K562 (cell line): Measurements from ENCODE around the gene KCTD15. TPM values are rescaled to one million over a fixed set of nuclear protein-coding genes. Genes with fewer than 3 reads are reported as not detected.

Source experiments
- ATAC-seq: fragments of 200-7000 bp; cut with Tn5 transposase; 3 replicates; pipeline ENCODE4 v1.9.1; 2020; ENCODE audit warnings: moderate library complexity
- BruUV-seq: library from RNA; stranded (reverse); fragments of 400-500 nt; replicated peaks from 2 replicates; lab custom pipeline; 2021; lab: Mats Ljungman, UMichigan
- CTCF ChIA-PET: fragments of 300-600 bp; formaldehyde crosslinking; extraction: SDS; loops from one replicate; lab custom pipeline; 2021; ENCODE audit warnings: low intra/inter-chr PET ratio; lab: Yijun Ruan, JAX
- POLR2A ChIA-PET: fragments of 300-600, 350-650 bp; sonication (Branson Sonifier 250); formaldehyde crosslinking; extraction: SDS; loops from one replicate; lab custom pipeline; 2021; ENCODE audit warnings: antibody characterized with exemption, inconsistent platforms; lab: Yijun Ruan, JAX
- DNase-seq, 4 experiments: peaks; one replicate each; pipeline versions ENCODE4 v3.0.0 to v3.0.0-alpha.2; 2011 to 2018; ENCODE audit warnings: low spot score in 3 of 4, mixed read lengths in 3 of 4; ENCODE audit errors: extremely low read depth in 1 of 4
- FAIRE-seq: peaks from 2 replicates; lab custom pipeline; 2011; peaks lifted over from hg19 to GRCh38; lab: Jason Lieb, UNC
- H2AFZ ChIP-seq: 2 replicates; pipeline ENCODE4 v1.6.0; 2011; ENCODE audit warnings: low read depth, low read length, control low read depth, inconsistent platforms
- H3K27ac ChIP-seq: fragments of 200-600 bp; 3 replicates; pipeline ENCODE4 v1.8.0; 2011; ENCODE audit warnings: low read depth, mild to moderate bottlenecking, control low read depth, inconsistent platforms, low read length, moderate library complexity, mixed read lengths; ENCODE audit errors: extremely low read depth
- H3K27me3 ChIP-seq, 2 experiments: fragments of 300-600 bp in 1 of 2; 2 replicates in 1 of 2; 3 replicates in 1 of 2; pipeline versions ENCODE4 v1.6.0 to v1.8.0; 2011; ENCODE audit warnings: inconsistent platforms in 2 of 2, low read length in 2 of 2, mild to moderate bottlenecking in 1 of 2, mixed read lengths in 1 of 2, moderate library complexity in 1 of 2; ENCODE audit not compliant: control insufficient read depth in 2 of 2, insufficient read depth in 2 of 2
- H3K36me3 ChIP-seq: fragments of 300-600 bp; 3 replicates; pipeline ENCODE4 v1.8.0; 2011; ENCODE audit warnings: mild to moderate bottlenecking, low read length, inconsistent platforms; ENCODE audit not compliant: control insufficient read depth, insufficient read depth
- H3K4me1 ChIP-seq, 2 experiments: fragments of 200-600 bp in 1 of 2; replicated peaks in 1 of 2; 2 replicates in 1 of 2; 3 replicates in 1 of 2; pipeline versions ENCODE4 v1.5.1 to v1.8.0; 2011; ENCODE audit warnings: inconsistent platforms in 2 of 2, low read length in 2 of 2, mild to moderate bottlenecking in 1 of 2, mixed read lengths in 1 of 2, moderate library complexity in 1 of 2; ENCODE audit not compliant: control insufficient read depth in 2 of 2, insufficient read depth in 2 of 2
- H3K4me2 ChIP-seq: 2 replicates; pipeline ENCODE4 v1.6.1; 2011; ENCODE audit warnings: low read length, control low read depth, inconsistent platforms, mixed read lengths; ENCODE audit not compliant: insufficient read depth
- H3K4me3 ChIP-seq: fragments of 200-600 bp; sonication (generic), shearing (Covaris generic); 2 replicates; pipeline ENCODE4 v1.5.1; 2016; ENCODE audit warnings: control low read depth, inconsistent platforms
- H3K79me2 ChIP-seq: fragments of 200-600 bp; 3 replicates; pipeline ENCODE4 v1.8.0; 2011; ENCODE audit warnings: low read length, inconsistent platforms; ENCODE audit not compliant: control insufficient read depth, insufficient read depth
- H3K9ac ChIP-seq, 2 experiments: 2 replicates each; pipeline versions ENCODE4 v1.6.0 to v1.6.1; 2011; ENCODE audit warnings: low read depth in 2 of 2, low read length in 2 of 2, control low read depth in 1 of 2, inconsistent platforms in 1 of 2, mild to moderate bottlenecking in 1 of 2, mixed read lengths in 1 of 2; ENCODE audit not compliant: insufficient read depth in 1 of 2
- H3K9me1 ChIP-seq: one replicate; pipeline ENCODE4 v1.6.0; 2011; ENCODE audit warnings: inconsistent platforms, mild to moderate bottlenecking, low read length, moderate library complexity; ENCODE audit not compliant: control insufficient read depth, insufficient read depth
- H3K9me3 ChIP-seq: replicated peaks from 2 replicates; pipeline ENCODE4 v1.5.1; 2011; ENCODE audit warnings: low read depth, low read length, inconsistent platforms; ENCODE audit not compliant: control insufficient read depth, insufficient read depth
- H4K20me1 ChIP-seq: replicated peaks from 2 replicates; pipeline ENCODE4 v1.6.1; 2011; ENCODE audit warnings: low read length, inconsistent platforms, mixed read lengths; ENCODE audit not compliant: control insufficient read depth, insufficient read depth
- ATF3 ChIP-seq, 2 experiments: fragments of 450-650 bp in 1 of 2; sonication (generic) in 1 of 2; formaldehyde crosslinking in 1 of 2; IDR thresholded peaks in 1 of 2; conservative IDR thresholded peaks in 1 of 2; 2 replicates each; pipeline versions ENCODE4 v1.6.1 to v1.8.1; 2016 to 2023; ENCODE audit warnings: mild to moderate bottlenecking in 2 of 2, moderate library complexity in 2 of 2, inconsistent platforms in 1 of 2, missing genetic modification reagents in 1 of 2
- CHCHD3 ChIP-seq: fragments of 250-450 bp; sonication (Bioruptor Pico); IDR thresholded peaks from 2 replicates; pipeline ENCODE4 v2.1.2; 2022; ENCODE audit warnings: mild to moderate bottlenecking
- CHD1 ChIP-seq: fragments of 200-600 bp; sonication (generic); IDR thresholded peaks from one replicate; pipeline ENCODE4 v1.6.1; 2012; ENCODE audit warnings: mild to moderate bottlenecking, moderate library complexity, low read length, inconsistent platforms
- CREB3L1 ChIP-seq: fragments of 450-650 bp; IDR thresholded peaks from 2 replicates; pipeline ENCODE4 v1.6.1; 2014; ENCODE audit warnings: low read depth, mild to moderate bottlenecking, moderate library complexity, borderline replicate concordance
- CSDE1 ChIP-seq, 2 experiments: fragments of 450-650 bp; IDR thresholded peaks; 2 replicates each; pipeline ENCODE4 v1.6.1; 2016; ENCODE audit warnings: mild to moderate bottlenecking in 1 of 2
- GABPB2 ChIP-seq: fragments of 250-450 bp; sonication (Bioruptor Pico); conservative IDR thresholded peaks from 2 replicates; pipeline ENCODE4 v1.5.1; 2021; ENCODE audit warnings: mild to moderate bottlenecking
- HCFC1 ChIP-seq: IDR thresholded peaks from 2 replicates; pipeline ENCODE4 v1.6.1; 2012; ENCODE audit warnings: low read depth, low read length, improper control_type of control experiment
- NBN ChIP-seq: fragments of 450-650 bp; IDR thresholded peaks from 2 replicates; pipeline ENCODE4 v1.6.1; 2016; ENCODE audit warnings: low read depth, mild to moderate bottlenecking
- PHB ChIP-seq: fragments of 250-450 bp; sonication (Bioruptor Pico); IDR thresholded peaks from 2 replicates; pipeline ENCODE4 v1.5.0; 2021
- POLR2G ChIP-seq: fragments of 200-400 bp; formaldehyde crosslinking; IDR thresholded peaks from 2 replicates; pipeline ENCODE4 v1.6.1; 2017; ENCODE audit warnings: low read depth, mild to moderate bottlenecking, antibody characterized with exemption, low read length, moderate library complexity
- ZBTB33 ChIP-seq: sonication (generic); formaldehyde crosslinking; IDR thresholded peaks from 2 replicates; pipeline ENCODE4 v1.8.1; 2023; ENCODE audit warnings: mild to moderate bottlenecking, missing genetic modification reagents
- ZNF134 ChIP-seq: fragments of 250-450 bp; sonication (Bioruptor Pico); conservative IDR thresholded peaks from 2 replicates; pipeline ENCODE4 v1.4.0; 2020
- ZNF76 ChIP-seq: fragments of 250-450 bp; sonication (Bioruptor Pico); IDR thresholded peaks from 2 replicates; pipeline ENCODE4 v1.4.0; 2020; ENCODE audit warnings: mild to moderate bottlenecking, moderate library complexity, borderline replicate concordance
- WGBS: fragments of 100-300 bp; shearing (Covaris generic); methylation state at CpG from one replicate; pipeline ENCODE4 v1.1.6; 2016; ENCODE audit warnings: low coverage, mixed read lengths; ENCODE audit not compliant: insufficient coverage; ENCODE audit errors: missing lambda C conversion rate; 5-methylcytosine and 5-hydroxymethylcytosine counted together
- in situ Hi-C: fragments of 300-500 bp; cut with MboI; formaldehyde crosslinking; loops from 4 replicates; pipeline ENCODE4 v1.15.0; 2018; ENCODE audit warnings: inconsistent platforms, mixed read lengths
- intact Hi-C: fragments of 100-400 bp; cut with micrococcal nuclease; formaldehyde crosslinking; loops from 2 replicates; pipeline ENCODE4 v1.14.2; 2022
- polyA plus RNA-seq, 8 experiments: library from polyadenylated mRNA; depleted of rRNA in 4 of 8; stranded (reverse) in 5 of 8; unstranded in 3 of 8; fragments of >200 nt; fragmentation: Nextera tagmentation in 2 of 8; fragmentation: Illumina TruSeq in 1 of 8; extraction: Ambion mirVana in 2 of 8; extraction: Trizol in 1 of 8; gene quantifications; 2 replicates each; pipeline versions ENCODE4 v1.2.1 to v1.2.3, GENCODE V29; 2011 to 2014; ENCODE audit warnings: inconsistent platforms in 1 of 8, missing spikeins in 1 of 8
- total RNA-seq, 7 experiments: library from RNA; depleted of rRNA in 6 of 7; stranded (reverse); fragments of >200 nt in 6 of 7; fragmentation: Illumina TruSeq in 2 of 7; extraction: Trizol in 2 of 7; gene quantifications; 2 replicates each; pipeline versions ENCODE4 v1.2.1 to v1.2.3, GENCODE V29; 2011 to 2021; ENCODE audit warnings: low replicate concordance in 1 of 7
- TF ChIP-seq, protein P1 (sequence below): fragments of 250-450 bp; sonication (Bioruptor Pico); IDR thresholded peaks from 2 replicates; pipeline ENCODE4 v1.5.0; 2021

The KCTD15 gene
- total and polyA plus RNA-seq, 9 of the 15 experiments (the other 6 are each of a cell fraction or from before 2014, with no cell fraction given): 1.7 to 49.0 (median 11.8) TPM

GRCh38 chr19:33755099-33756035 lies 41.3 kb upstream of the KCTD15 start:
- H3K9ac ChIP-seq: no peak overlapping the region
- TF ChIP-seq POLR2G (no peak), CREB3L1 (no peak), CHCHD3 (no peak), CHD1 (no peak), NBN (no peak), HCFC1 (no peak), ZNF76 (no peak), GABPB2 (CRISPR knock-in tag) (no peak), ZNF134 (no peak), CSDE1 (IDR thresholded peaks at IDR 0.05) (no peak), ATF3 (IDR thresholded peaks at IDR 0.05) (no peak), ATF3 (CRISPR knock-in tag; conservative IDR thresholded peaks at IDR 0.05) (no peak), ZBTB33 (CRISPR knock-in tag) (no peak), PHB (CRISPR knock-in tag) (no peak)
- TF ChIP-seq, protein P1, sequence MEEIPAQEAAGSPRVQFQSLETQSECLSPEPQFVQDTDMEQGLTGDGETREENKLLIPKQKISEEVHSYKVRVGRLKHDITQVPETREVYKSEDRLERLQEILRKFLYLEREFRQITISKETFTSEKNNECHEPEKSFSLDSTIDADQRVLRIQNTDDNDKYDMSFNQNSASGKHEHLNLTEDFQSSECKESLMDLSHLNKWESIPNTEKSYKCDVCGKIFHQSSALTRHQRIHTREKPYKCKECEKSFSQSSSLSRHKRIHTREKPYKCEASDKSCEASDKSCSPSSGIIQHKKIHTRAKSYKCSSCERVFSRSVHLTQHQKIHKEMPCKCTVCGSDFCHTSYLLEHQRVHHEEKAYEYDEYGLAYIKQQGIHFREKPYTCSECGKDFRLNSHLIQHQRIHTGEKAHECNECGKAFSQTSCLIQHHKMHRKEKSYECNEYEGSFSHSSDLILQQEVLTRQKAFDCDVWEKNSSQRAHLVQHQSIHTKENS (CRISPR knock-in tag): no peak
- no peaks in the 10 kb centered on the region for H3K9me3 ChIP-seq
- H3K27ac ChIP-seq: no peak overlapping the region
- WGBS: under 1% methylated on average over 24 of the region's 26 CpGs
- intact Hi-C loops: no loop called here
- in situ Hi-C loops: no loop called here
- H3K4me3 ChIP-seq: no peak overlapping the region
- H3K79me2 ChIP-seq: no peaks in the 10 kb centered on the region
- ChIA-PET POLR2A (no interaction called here), CTCF (no interaction called here)
- H3K27me3 ChIP-seq: peaks cover 2 to 40% of the 10 kb centered on the region in 2 experiments; a peak in 4 of 5 replicates
- ATAC-seq: no peak
- no peak for FAIRE-seq
- no peaks in the 10 kb centered on the region; the same call in 1 of the 2 replicates for H4K20me1 ChIP-seq
- no peak overlapping the region for H2AFZ ChIP-seq
- H3K36me3 ChIP-seq: no peaks in the 10 kb centered on the region
- no peaks in the 10 kb centered on the region for H3K9me1 ChIP-seq
- BruUV-seq: no TSS peak
- no peak for DNase-seq
- no peak overlapping the region for H3K4me2 ChIP-seq
- H3K4me1 ChIP-seq: no peaks in the 10 kb centered on the region
